GM21423 (cell line): Measurements from ENCODE around the gene CEACAM8.
"Not testable (repeated sequence)": the region's sequence is repeated elsewhere in the genome, so short reads cannot be mapped to it uniquely, and the experiment has no call there.

Source experiments
- ATAC-seq: cut with Tn5 transposase; IDR thresholded peaks from one replicate; pipeline ENCODE4 v1.9.1; 2021; ENCODE audit warnings: mild to moderate bottlenecking, moderate library complexity; ENCODE audit not compliant: unreplicated experiment

CEACAM8 gene

GRCh38 chr19:42576241-42576640, 18.5 kb downstream of the CEACAM8 start:
- no peak for ATAC-seq

- ATAC-seq: no peak
These were observed 21.1 kb downstream of the CEACAM8 start for GRCh38 chr19:42573642-42574041.

GRCh38 chr19:42571116-42571515, 23.6 kb downstream of the CEACAM8 start:
- ATAC-seq: no peak

GRCh38 chr19:42569193-42569592, 25.5 kb downstream of the CEACAM8 start:
- ATAC-seq: no peak

- no peak for ATAC-seq
These were observed 26.7 kb downstream of the CEACAM8 start for GRCh38 chr19:42568006-42568405.

- no peak for ATAC-seq
These were observed 27.2 kb downstream of the CEACAM8 start for GRCh38 chr19:42567567-42567966.

- ATAC-seq: no peak
These were observed 31.1 kb downstream of the CEACAM8 start for GRCh38 chr19:42563352-42564210.

- no peak for ATAC-seq
These were observed 33.2 kb downstream of the CEACAM8 start for GRCh38 chr19:42561512-42561911.

- ATAC-seq: no peak
These were observed 34.0 kb downstream of the CEACAM8 start for GRCh38 chr19:42560731-42561130.

GRCh38 chr19:42558450-42559150, 36.1 kb downstream of the CEACAM8 start:
- no peak for ATAC-seq

- not testable (repeated sequence) for ATAC-seq
These were observed 37.3 kb downstream of the CEACAM8 start for GRCh38 chr19:42557386-42557871.

- ATAC-seq: no peak
These were observed 38.9 kb downstream of the CEACAM8 start for GRCh38 chr19:42555801-42556200.

GRCh38 chr19:42555317-42555716, 39.4 kb downstream of the CEACAM8 start:
- ATAC-seq: no peak

- no peak for ATAC-seq
These were observed 40.6 kb downstream of the CEACAM8 start for GRCh38 chr19:42554046-42554575.

GRCh38 chr19:42553292-42554045, 41.3 kb downstream of the CEACAM8 start:
- ATAC-seq: no peak

- no peak for ATAC-seq
These were observed 42.3 kb downstream of the CEACAM8 start for GRCh38 chr19:42552086-42553065.

- not testable (repeated sequence) for ATAC-seq
These were observed 44.2 kb downstream of the CEACAM8 start for GRCh38 chr19:42550521-42550920.

GRCh38 chr19:42549067-42549466, 45.7 kb downstream of the CEACAM8 start:
- ATAC-seq: not testable (repeated sequence)

GRCh38 chr19:42548552-42548951, 46.2 kb downstream of the CEACAM8 start:
- ATAC-seq: no peak

- ATAC-seq: no peak
These were observed 46.8 kb downstream of the CEACAM8 start for GRCh38 chr19:42547929-42548328.
